Measurements from ENCODE around the gene ANKRD29.

ANKRD29 gene

DNA sequence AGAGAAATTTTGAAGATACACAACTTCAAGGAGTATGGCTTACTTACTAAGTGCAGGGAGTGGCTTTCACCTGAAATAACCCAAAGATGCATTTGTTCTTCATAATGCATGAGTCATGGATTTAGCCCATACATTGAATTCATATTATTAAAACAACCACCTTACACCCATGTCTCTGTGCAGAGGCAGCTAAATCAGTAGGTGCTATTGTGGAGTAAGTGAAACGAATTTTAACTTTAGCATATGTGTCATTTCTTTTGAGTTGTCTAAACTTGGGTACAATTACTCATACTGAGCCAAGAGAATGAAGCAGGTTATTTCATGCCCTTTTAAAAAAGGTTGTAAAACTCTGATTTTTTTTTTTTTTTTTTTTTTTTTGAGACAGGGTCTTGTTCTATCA, 11.0 kb upstream of the ANKRD29 start:
- TF ChIP-seq CTCF (IDR thresholded peaks at IDR 0.05; ENCODE audit: insufficient read depth, missing control alignments): no peak
- FAIRE-seq (no peak), DNase-seq (ENCODE audit: insufficient read length, low spot score) (no peak)

- no peak for TF ChIP-seq CTCF (IDR thresholded peaks at IDR 0.05; ENCODE audit: insufficient read depth, missing control alignments)
- FAIRE-seq (no peak), DNase-seq (ENCODE audit: insufficient read length, low spot score) (no peak)
Measured at GRCh38 chr18:23671564-23671963, 8.9 kb upstream of the ANKRD29 start.

DNA sequence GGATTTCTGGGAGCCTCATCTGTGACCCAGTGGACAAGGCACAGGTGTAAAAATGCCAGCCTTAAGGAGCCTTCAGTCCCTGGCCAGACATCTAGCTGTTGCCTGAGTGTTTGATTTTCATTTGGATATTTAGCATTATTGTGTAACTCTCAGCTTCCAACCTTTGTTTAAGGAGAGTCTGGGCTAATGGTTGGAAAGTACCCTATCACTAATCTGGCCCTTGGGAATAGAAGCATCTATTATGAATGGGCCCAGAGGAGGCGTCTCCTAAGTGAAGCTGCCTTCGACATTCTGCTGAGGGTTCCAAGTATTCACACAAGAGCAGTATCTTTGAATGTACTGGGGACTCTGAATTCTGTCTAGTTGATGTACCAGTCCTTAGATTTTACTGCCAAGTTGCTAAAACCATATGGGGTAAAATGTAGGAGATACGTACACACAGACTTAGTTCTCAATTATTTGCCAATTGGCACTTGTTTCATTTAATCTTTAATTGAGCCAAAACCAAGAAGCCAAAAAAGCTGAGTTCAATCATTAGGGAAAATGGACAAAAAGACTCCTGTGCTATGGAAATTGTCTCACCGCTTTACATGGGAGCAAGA, 7.2 kb upstream of the ANKRD29 start:
- no peak for DNase-seq (ENCODE audit: insufficient read length, low spot score)
- no peak for TF ChIP-seq CTCF (IDR thresholded peaks at IDR 0.05; ENCODE audit: insufficient read depth, missing control alignments)

DNA sequence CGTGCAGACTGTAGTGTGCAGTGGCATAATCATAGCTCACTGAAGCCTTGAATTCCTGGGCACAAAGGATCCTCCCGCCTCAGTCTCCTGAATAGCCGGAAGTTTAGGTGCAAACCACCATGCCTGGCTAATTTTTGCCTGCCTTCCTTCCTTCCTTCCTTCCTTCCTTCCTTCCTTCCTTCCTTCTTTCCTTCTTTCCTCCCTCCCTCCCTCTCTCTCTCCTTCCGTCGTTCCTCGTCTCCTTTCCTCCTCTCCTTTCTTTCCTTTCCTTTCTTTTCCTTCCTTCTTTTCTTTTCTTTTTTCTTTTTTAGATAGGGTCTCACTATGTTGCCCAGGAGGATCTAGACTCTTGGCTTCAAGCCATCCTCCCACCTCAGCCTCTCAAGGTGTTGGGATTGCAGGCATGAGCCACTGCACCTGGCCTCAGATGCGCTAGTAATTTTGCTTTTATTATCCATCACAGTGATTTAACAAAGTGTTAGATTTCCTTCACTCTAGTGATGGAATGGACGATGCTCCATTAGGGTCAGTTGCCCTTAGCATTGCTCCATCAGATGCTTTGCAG, 6.6 kb upstream of the ANKRD29 start:
- DNase-seq (ENCODE audit: insufficient read length, low spot score) (no peak), FAIRE-seq (no peak)
- no peak for TF ChIP-seq CTCF (IDR thresholded peaks at IDR 0.05; ENCODE audit: insufficient read depth, missing control alignments)

More for the DNA sequence above, 7.2 kb upstream of the ANKRD29 start:
- FAIRE-seq: no peak

DNA sequence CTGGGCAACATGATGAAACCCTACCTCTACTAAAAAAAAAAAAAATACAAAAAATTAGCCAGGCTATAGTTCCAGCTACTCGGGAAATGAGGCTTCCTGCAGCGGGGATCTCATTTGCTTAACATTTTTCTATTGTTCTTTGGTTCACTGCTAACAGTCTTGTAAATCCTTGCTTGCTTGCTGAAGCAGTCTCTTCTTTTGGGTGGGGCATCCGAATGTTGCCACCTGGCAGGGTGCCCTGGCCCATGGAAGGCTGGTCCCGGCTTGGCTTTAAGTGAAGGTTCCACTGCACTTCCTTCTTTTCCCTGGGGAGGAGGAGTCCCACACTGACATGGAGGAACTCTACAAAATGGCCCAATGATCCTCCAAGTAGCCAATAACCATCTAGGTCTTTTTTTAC, 6.0 kb upstream of the ANKRD29 start:
- no peak for TF ChIP-seq CTCF (IDR thresholded peaks at IDR 0.05; ENCODE audit: insufficient read depth, missing control alignments)
- DNase-seq (ENCODE audit: insufficient read length, low spot score): no peak
- no peak for FAIRE-seq

GRCh38 chr18:23667114-23667513, 4.4 kb upstream of the ANKRD29 start:
- no peak for DNase-seq (ENCODE audit: insufficient read length, low spot score)
- no peak for FAIRE-seq
- no peak for TF ChIP-seq CTCF (IDR thresholded peaks at IDR 0.05; ENCODE audit: insufficient read depth, missing control alignments)

- TF ChIP-seq CTCF (IDR thresholded peaks at IDR 0.05; ENCODE audit: insufficient read depth, missing control alignments): no peak
- no peak for DNase-seq (ENCODE audit: insufficient read length, low spot score)
- FAIRE-seq: no peak
Measured at GRCh38 chr18:23664674-23665073, 2.0 kb upstream of the ANKRD29 start.

All from D721Med (cell line).